ENCODE results near the gene TRIM8.

GRCh38 chr10:102698894-102699293 lies 54.6 kb downstream of the TRIM8 start:
- TF ChIP-seq MAFK (IDR thresholded peaks at IDR 0.05; ENCODE audit: low read depth, low read length) (no peak), POLR2A (IDR thresholded peaks at IDR 0.05; ENCODE audit: low read depth, low read length) (no peak), RCOR1 (IDR thresholded peaks at IDR 0.05; ENCODE audit: insufficient replicate concordance, low read length) (no peak), CTCF (conservative IDR thresholded peaks at IDR 0.05; ENCODE audit: low read depth, low read length) (no peak), MAZ (IDR thresholded peaks at IDR 0.05; ENCODE audit: borderline replicate concordance, low read depth, low read length) (no peak), MXI1 (IDR thresholded peaks at IDR 0.05; ENCODE audit: borderline replicate concordance, low read depth, low read length) (no peak), NFE2L2 (IDR thresholded peaks at IDR 0.05; ENCODE audit: low read depth, low read length) (no peak), RAD21 (IDR thresholded peaks at IDR 0.05; ENCODE audit: low read length) (no peak), CEBPB (IDR thresholded peaks at IDR 0.05; ENCODE audit: low read depth, low read length) (no peak), RFX5 (IDR thresholded peaks at IDR 0.05; ENCODE audit: low read depth, low read length) (no peak), FOS (IDR thresholded peaks at IDR 0.05; ENCODE audit: low read depth, low read length) (no peak)
